ENCODE results near the gene IER5L.

GRCh38 chr9:129178568-129179382 is 714 bp upstream of the IER5L start:
- TF ChIP-seq POLR2A (IDR thresholded peaks at IDR 0.05), result no peak
- TF ChIP-seq CTCF (IDR thresholded peaks at IDR 0.05), result no peak
